Transverse colon (tissue), 4 donors: ENCODE measurements around the gene SDHAF3. TPM values are rescaled to one million over a fixed set of nuclear protein-coding genes. Genes with fewer than 3 reads are reported as not detected.
"Not testable (repeated sequence)": the region's sequence is repeated elsewhere in the genome, so short reads cannot be mapped to it uniquely, and the experiment has no call there.

ENCODE experiments used
- DNase-seq: peaks from one replicate; pipeline ENCODE4 v3.0.0-alpha.2; 2019
- H3K27ac ChIP-seq, 4 donors: fragments of 200-600 bp; sonication (generic); 2 replicates each; pipeline ENCODE4 v1.5.1; 2016 to 2018; ENCODE audit warnings: inconsistent platforms in 4 of 4
- H3K27me3 ChIP-seq: fragments of 200-600 bp; sonication (generic); 2 replicates; pipeline ENCODE4 v1.5.1; 2017; ENCODE audit warnings: inconsistent platforms
- H3K36me3 ChIP-seq, 4 donors: fragments of 200-600 bp; sonication (generic); 2 replicates each; pipeline ENCODE4 v1.5.1; 2017 to 2019; ENCODE audit warnings: inconsistent platforms in 4 of 4
- H3K4me1 ChIP-seq, 4 donors: fragments of 200-600 bp; sonication (generic); 2 replicates each; pipeline ENCODE4 v1.5.1; 2017 to 2020; ENCODE audit warnings: inconsistent platforms in 4 of 4
- H3K4me3 ChIP-seq, 4 donors: fragments of 200-600 bp; sonication (generic); 1 replicate in 1 of 4; 2 replicates in 3 of 4; pipeline versions ENCODE4 v1.5.1 to v1.6.1; 2017 to 2019; ENCODE audit warnings: inconsistent platforms in 4 of 4
- H3K9me3 ChIP-seq, 2 donors: fragments of 200-600 bp; sonication (generic); 2 replicates each; pipeline ENCODE4 v1.5.1; 2017 to 2019; ENCODE audit warnings: inconsistent platforms in 2 of 2
- EP300 ChIP-seq: sonication (generic); formaldehyde crosslinking; IDR thresholded peaks from one replicate; pipeline ENCODE4 v1.6.1; 2017; ENCODE audit warnings: antibody characterized with exemption, low read depth
- POLR2A ChIP-seq: fragments of 450-650 bp; IDR thresholded peaks from one replicate; pipeline ENCODE4 v1.6.1; 2016; ENCODE audit warnings: antibody characterized with exemption, mild to moderate bottlenecking, moderate library complexity
- POLR2AphosphoS5 ChIP-seq, 3 donors: sonication (generic); formaldehyde crosslinking; IDR thresholded peaks; one replicate each; pipeline ENCODE4 v1.6.1; 2016; ENCODE audit warnings: antibody characterized with exemption in 3 of 3
- WGBS, 2 donors: methylation state at CpG; one replicate each; pipeline ENCODE4 v1.1.5; 2018; ENCODE audit warnings: low coverage in 1 of 2; 5-methylcytosine and 5-hydroxymethylcytosine counted together
- in situ Hi-C, 4 donors: fragments of 200-750 bp; cut with MboI; loops; one replicate each; pipeline versions ENCODE4 v1.15.0 to v1.15.1; 2017; ENCODE audit warnings: low sequenced_read_pairs in 3 of 4, low pct_ligation_motif_present in 1 of 4, low pct_unique_long_range_greater_than_20kb in 1 of 4
- intact Hi-C: fragments of 100-400 bp; cut with DNase I; formaldehyde crosslinking; loops from one replicate; pipeline ENCODE4 v1.15.1; 2023; ENCODE audit warnings: low total_unique reads
- total RNA-seq, 4 donors: library from RNA; depleted of rRNA; stranded (reverse); fragments of >200 nt; gene quantifications; one replicate each; pipeline ENCODE4 v1.1.0, GENCODE V29; 2016
- TF ChIP-seq, protein P1 (sequence below), 5 experiments: fragments of 200-600 bp in 3 of 5; fragments of 450-650 bp in 2 of 5; sonication (generic) in 3 of 5; IDR thresholded peaks; 1 replicate in 2 of 5; 2 replicates in 3 of 5; pipeline ENCODE4 v1.5.1; 2016 to 2017; ENCODE audit warnings: antibody characterized with exemption in 5 of 5, inconsistent platforms in 3 of 5, mild to moderate bottlenecking in 2 of 5, moderate library complexity in 1 of 5

Gene SDHAF3
- total RNA-seq: 1 to 10 TPM in 2 of 4 donors, under 1 TPM in 1, not detected in 1; 0.60 to 7.5 (median 5.3) TPM

GRCh38 chr7:97117372-97118188 lies at the start of gene SDHAF3:
Gene SDHAF3, plus strand, starts transcription at chr7:97117698. Its CDS starts 26 bp downstream, at chr7:97117724.
- Histone ChIP-seq H3K4me3 (peak within 1 kb of the TSS; percentile 56 to 92 (median 67)), H3K27ac (peak within 1 kb of the TSS; percentile 84 to 87 (median 84)), H3K9me3 (no peaks in the 10 kb centered on the region), H3K27me3 (no peaks in the 10 kb centered on the region), H3K36me3 (no peaks in the 10 kb centered on the region), H3K4me1 (peaks cover 6 to 17% (median 15%) of the 10 kb centered on the region in 4 donors)
- in situ Hi-C loops: loop anchor here in 1 of 4 donors (25.0 kb wide), 1 partner anchor 720 kb away; no protein-coding TSS in a partner anchor
- TF ChIP-seq POLR2A (peak; percentile 75), EP300 (no peak), POLR2AphosphoS5 (IDR thresholded peaks at IDR 0.05) (peak; percentile 86 to 94 (median 93))
- TF ChIP-seq, protein P1, sequence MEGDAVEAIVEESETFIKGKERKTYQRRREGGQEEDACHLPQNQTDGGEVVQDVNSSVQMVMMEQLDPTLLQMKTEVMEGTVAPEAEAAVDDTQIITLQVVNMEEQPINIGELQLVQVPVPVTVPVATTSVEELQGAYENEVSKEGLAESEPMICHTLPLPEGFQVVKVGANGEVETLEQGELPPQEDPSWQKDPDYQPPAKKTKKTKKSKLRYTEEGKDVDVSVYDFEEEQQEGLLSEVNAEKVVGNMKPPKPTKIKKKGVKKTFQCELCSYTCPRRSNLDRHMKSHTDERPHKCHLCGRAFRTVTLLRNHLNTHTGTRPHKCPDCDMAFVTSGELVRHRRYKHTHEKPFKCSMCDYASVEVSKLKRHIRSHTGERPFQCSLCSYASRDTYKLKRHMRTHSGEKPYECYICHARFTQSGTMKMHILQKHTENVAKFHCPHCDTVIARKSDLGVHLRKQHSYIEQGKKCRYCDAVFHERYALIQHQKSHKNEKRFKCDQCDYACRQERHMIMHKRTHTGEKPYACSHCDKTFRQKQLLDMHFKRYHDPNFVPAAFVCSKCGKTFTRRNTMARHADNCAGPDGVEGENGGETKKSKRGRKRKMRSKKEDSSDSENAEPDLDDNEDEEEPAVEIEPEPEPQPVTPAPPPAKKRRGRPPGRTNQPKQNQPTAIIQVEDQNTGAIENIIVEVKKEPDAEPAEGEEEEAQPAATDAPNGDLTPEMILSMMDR (IDR thresholded peaks at IDR 0.05): peak in 1 of 5 experiments; percentile 14
- peak; percentile 98 for DNase-seq
- intact Hi-C loops: no loop called here
- WGBS, 2 donors: 0 to 2% methylated on average over 17 to 58 of the region's 59 CpGs

- WGBS, 2 donors: 33 to 54% methylated on average over 2 of the region's 2 CpGs
- intact Hi-C loops: not testable (repeated sequence)
Measured at GRCh38 chr7:97072025-97072424, 45.5 kb upstream of the SDHAF3 start.

GRCh38 chr7:97075928-97076327 lies 41.6 kb upstream of the SDHAF3 start:
- intact Hi-C loops (no loop called here), in situ Hi-C loops (no loop called here)
- TF ChIP-seq, protein P1 (IDR thresholded peaks at IDR 0.05): no peak
- no peak for TF ChIP-seq POLR2AphosphoS5 (IDR thresholded peaks at IDR 0.05)
- no peak for TF ChIP-seq POLR2A
- no peak for TF ChIP-seq EP300
- no peak overlapping the region for H3K27ac ChIP-seq
- H3K27me3 ChIP-seq: peaks cover 3% of the 10 kb centered on the region
- H3K9me3 ChIP-seq: no peaks in the 10 kb centered on the region
- 69% methylated on average over 7 of the region's 7 CpGs; no CpG with 5 or more reads in 1 of the 2 donors for WGBS, 2 donors
- no peaks in the 10 kb centered on the region for H3K4me1 ChIP-seq
- H3K36me3 ChIP-seq: no peaks in the 10 kb centered on the region
- peak; percentile 10 for DNase-seq
- no peak overlapping the region for H3K4me3 ChIP-seq

More at GRCh38 chr7:97072025-97072424, 45.5 kb upstream of the SDHAF3 start:
- not testable (repeated sequence) for H3K36me3 ChIP-seq, H3K4me1 ChIP-seq, DNase-seq, H3K4me3 ChIP-seq, H3K27me3 ChIP-seq, H3K9me3 ChIP-seq, H3K27ac ChIP-seq
- in situ Hi-C loops: loop anchor here in 1 of 4 donors (25.0 kb wide), 1 partner anchor 1160 kb away; no protein-coding TSS in a partner anchor

GRCh38 chr7:97078023-97078969 lies 39.2 kb upstream of the SDHAF3 start:
- 60 to 69% methylated on average over 1 to 9 of the region's 9 CpGs for WGBS, 2 donors
- Histone ChIP-seq H3K27me3 (peaks cover 11% of the 10 kb centered on the region), H3K9me3 (no peaks in the 10 kb centered on the region), H3K4me1 (no peaks in the 10 kb centered on the region), H3K36me3 (no peaks in the 10 kb centered on the region), H3K27ac (no peak overlapping the region), H3K4me3 (no peak overlapping the region)
- intact Hi-C loops (no loop called here), in situ Hi-C loops (no loop called here)
- no peak for TF ChIP-seq POLR2A
- no peak for TF ChIP-seq POLR2AphosphoS5 (IDR thresholded peaks at IDR 0.05)
- TF ChIP-seq, protein P1 (IDR thresholded peaks at IDR 0.05): no peak
- no peak for TF ChIP-seq EP300
- no peak for DNase-seq
